SU-DHL-6 (cell line): ENCODE measurements around the gene IL17REL.

ENCODE experiments used
- H2AFZ ChIP-seq: fragments of 200-600 bp; sonication (generic); 2 replicates; pipeline ENCODE4 v1.6.1; 2014; ENCODE audit warnings: low read depth, mild to moderate bottlenecking, moderate library complexity, mixed read lengths, antibody characterized with exemption, low read length; ENCODE audit not compliant: severe bottlenecking
- H3F3A ChIP-seq: fragments of 200-600 bp; shearing (Covaris generic); 2 replicates; pipeline ENCODE4 v1.6.0; 2016; ENCODE audit warnings: antibody characterized with exemption, mild to moderate bottlenecking; ENCODE audit not compliant: insufficient read depth
- H3K27ac ChIP-seq: fragments of 200-600 bp; sonication (generic); 2 replicates; pipeline ENCODE4 v1.5.1; 2016; ENCODE audit warnings: low read depth, mild to moderate bottlenecking, low read length, moderate library complexity, mixed read lengths
- H3K27me3 ChIP-seq: fragments of 200-600 bp; sonication (generic), shearing (Covaris generic); 2 replicates; pipeline ENCODE4 v1.6.0; 2014; ENCODE audit warnings: mild to moderate bottlenecking, low read length
- H3K36me3 ChIP-seq: fragments of 200-600 bp; sonication (generic); 2 replicates; pipeline ENCODE4 v1.6.1; 2014; ENCODE audit warnings: mild to moderate bottlenecking, low read length, mixed read lengths
- H3K4me2 ChIP-seq: fragments of 300-600, 200-600 bp; shearing (Covaris generic), sonication (generic); 2 replicates; pipeline ENCODE4 v1.6.0; 2014; ENCODE audit warnings: low read length, low read depth, mild to moderate bottlenecking; ENCODE audit not compliant: poor library complexity, severe bottlenecking
- H3K4me3 ChIP-seq: fragments of 200-600 bp; sonication (generic); 2 replicates; pipeline ENCODE4 v1.5.1; 2014; ENCODE audit warnings: antibody characterized with exemption, low read length, mild to moderate bottlenecking, mixed read lengths; ENCODE audit not compliant: insufficient read depth, poor library complexity, severe bottlenecking
- H3K79me2 ChIP-seq: fragments of 200-600 bp; sonication (generic); 2 replicates; pipeline ENCODE4 v1.6.1; 2014; ENCODE audit warnings: mild to moderate bottlenecking, low read length, moderate library complexity; ENCODE audit not compliant: insufficient read depth
- H3K9ac ChIP-seq: fragments of 200-600 bp; sonication (generic); 2 replicates; pipeline ENCODE4 v1.7.0; 2014; ENCODE audit warnings: mild to moderate bottlenecking, low read length
- H3K9me2 ChIP-seq: fragments of 200-600 bp; sonication (generic); replicated peaks from 2 replicates; pipeline ENCODE4 v1.6.1; 2014; ENCODE audit warnings: low read length; ENCODE audit not compliant: insufficient read depth
- H3K9me3 ChIP-seq: fragments of 200-600 bp; sonication (generic); 2 replicates; pipeline ENCODE4 v1.6.1; 2014; ENCODE audit warnings: low read length, mixed read lengths; ENCODE audit not compliant: insufficient read depth
- H4K20me1 ChIP-seq: fragments of 200-600 bp; sonication (generic); 2 replicates; pipeline ENCODE4 v1.6.1; 2014; ENCODE audit warnings: low read depth, mild to moderate bottlenecking, antibody characterized with exemption, low read length, moderate library complexity, mixed read lengths
- EZH2phosphoT487 ChIP-seq: fragments of 200-600 bp; sonication (generic), shearing (Covaris generic); conservative IDR thresholded peaks from 2 replicates; pipeline ENCODE4 v1.6.1; 2018; ENCODE audit warnings: mild to moderate bottlenecking, antibody characterized with exemption, low read length, moderate library complexity, mixed read lengths
- TF ChIP-seq, protein P1 (sequence below): fragments of 200-600 bp; sonication (generic); IDR thresholded peaks from one replicate; pipeline ENCODE4 v1.5.1; 2017; ENCODE audit warnings: antibody characterized with exemption, mild to moderate bottlenecking, low read length, moderate library complexity; ENCODE audit not compliant: insufficient read depth, poor library complexity, severe bottlenecking

The IL17REL gene

DNA sequence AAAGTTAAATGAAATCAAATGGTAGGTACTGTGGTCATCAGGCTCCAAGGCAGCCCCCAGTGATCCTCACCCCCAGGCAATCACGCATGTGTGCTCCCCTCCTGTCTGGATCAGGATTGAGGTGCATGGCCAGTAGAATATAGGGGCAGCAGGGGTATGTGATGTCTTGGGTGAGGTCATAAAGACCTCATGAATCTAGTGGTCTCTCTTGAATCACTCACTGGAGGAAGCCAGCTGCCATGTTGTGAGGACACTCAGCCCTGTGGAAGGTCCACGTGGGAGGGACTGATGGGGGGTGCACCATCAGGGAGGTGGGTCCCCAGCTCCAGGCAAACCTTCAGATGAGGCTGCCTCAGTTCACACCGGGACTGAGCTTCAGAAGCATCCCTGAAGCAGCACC lies 6.8 kb upstream of the IL17REL start:
- no peaks in the 10 kb centered on the region for H3K27me3 ChIP-seq
- no peaks in the 10 kb centered on the region for H3K79me2 ChIP-seq
- H4K20me1 ChIP-seq = no peaks in the 10 kb centered on the region
- no peak overlapping the region for H2AFZ ChIP-seq
- no peaks in the 10 kb centered on the region for H3K9me3 ChIP-seq
- TF ChIP-seq, protein P1, sequence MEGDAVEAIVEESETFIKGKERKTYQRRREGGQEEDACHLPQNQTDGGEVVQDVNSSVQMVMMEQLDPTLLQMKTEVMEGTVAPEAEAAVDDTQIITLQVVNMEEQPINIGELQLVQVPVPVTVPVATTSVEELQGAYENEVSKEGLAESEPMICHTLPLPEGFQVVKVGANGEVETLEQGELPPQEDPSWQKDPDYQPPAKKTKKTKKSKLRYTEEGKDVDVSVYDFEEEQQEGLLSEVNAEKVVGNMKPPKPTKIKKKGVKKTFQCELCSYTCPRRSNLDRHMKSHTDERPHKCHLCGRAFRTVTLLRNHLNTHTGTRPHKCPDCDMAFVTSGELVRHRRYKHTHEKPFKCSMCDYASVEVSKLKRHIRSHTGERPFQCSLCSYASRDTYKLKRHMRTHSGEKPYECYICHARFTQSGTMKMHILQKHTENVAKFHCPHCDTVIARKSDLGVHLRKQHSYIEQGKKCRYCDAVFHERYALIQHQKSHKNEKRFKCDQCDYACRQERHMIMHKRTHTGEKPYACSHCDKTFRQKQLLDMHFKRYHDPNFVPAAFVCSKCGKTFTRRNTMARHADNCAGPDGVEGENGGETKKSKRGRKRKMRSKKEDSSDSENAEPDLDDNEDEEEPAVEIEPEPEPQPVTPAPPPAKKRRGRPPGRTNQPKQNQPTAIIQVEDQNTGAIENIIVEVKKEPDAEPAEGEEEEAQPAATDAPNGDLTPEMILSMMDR = no peak
- TF ChIP-seq EZH2phosphoT487 = no peak
- H3K9ac ChIP-seq = no peak overlapping the region
- H3K4me3 ChIP-seq = no peak overlapping the region
- no peaks in the 10 kb centered on the region for H3F3A ChIP-seq
- H3K4me2 ChIP-seq = no peak overlapping the region
- H3K36me3 ChIP-seq = no peaks in the 10 kb centered on the region
- no peaks in the 10 kb centered on the region for H3K9me2 ChIP-seq
- no peak overlapping the region for H3K27ac ChIP-seq

DNA sequence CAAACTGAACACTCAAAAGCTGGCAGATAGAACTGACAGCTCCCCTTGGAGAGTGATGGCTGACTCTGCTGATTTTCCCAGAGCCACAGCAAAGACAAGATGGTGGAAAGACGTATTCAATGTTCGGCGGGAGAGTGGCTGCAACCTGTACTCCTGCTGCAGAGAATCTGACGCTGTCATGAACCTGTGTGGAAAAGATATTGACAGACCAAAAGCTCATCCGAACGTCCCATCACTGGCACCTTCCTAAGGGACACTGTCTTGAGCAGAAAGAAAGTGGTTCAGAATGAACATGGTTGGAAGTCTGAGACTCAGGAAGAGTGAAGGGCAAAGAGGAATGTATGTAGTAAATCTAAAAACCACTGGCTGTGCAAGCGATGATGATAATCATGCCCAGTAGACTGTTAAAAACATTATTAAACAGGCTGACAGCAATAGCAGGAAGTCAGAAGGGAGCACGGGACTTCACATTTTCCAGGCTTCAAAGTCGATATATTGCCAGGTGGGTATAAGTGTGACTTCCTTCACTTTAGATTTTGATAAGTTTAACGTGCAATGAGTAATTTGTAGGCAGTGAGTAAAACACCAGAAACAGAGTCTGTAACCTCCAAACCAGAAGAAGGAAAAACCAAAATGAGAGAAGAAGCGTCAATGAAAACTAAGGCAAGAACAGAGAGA lies 6.2 kb upstream of the IL17REL start:
- Histone ChIP-seq H2AFZ (no peak overlapping the region), H3K36me3 (no peaks in the 10 kb centered on the region)
- no peak for TF ChIP-seq EZH2phosphoT487
- TF ChIP-seq, protein P1 = no peak

DNA sequence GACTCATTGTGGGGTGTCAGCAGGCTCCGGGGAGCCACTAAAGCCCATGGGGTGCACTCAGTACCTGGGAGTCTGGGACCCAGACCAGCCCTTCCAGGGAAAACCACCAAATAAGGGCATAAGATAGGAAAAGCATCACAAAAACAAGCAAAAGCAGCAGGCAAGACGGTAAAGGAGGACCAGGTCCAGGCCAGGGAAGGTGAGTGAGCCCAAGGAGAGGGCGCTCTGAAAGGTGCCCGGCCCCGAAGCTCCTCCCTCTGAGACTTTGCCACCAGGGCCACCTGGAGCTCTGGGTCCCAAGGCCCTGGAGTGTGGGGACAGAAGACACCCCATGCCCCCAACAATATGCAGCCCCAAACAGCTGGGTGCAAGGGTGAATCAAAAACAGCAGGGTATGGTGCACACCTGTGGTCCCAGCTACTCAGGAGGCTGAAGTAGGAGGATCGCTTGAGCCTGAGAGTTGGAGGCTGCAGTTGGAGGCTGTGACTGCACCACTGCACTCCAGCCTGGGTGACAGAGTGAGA lies 5.2 kb upstream of the IL17REL start:
- Histone ChIP-seq H3K4me3 (no peak overlapping the region), H3K27ac (no peak overlapping the region), H3K27me3 (no peaks in the 10 kb centered on the region), H3K36me3 (no peaks in the 10 kb centered on the region), H3K4me2 (no peak overlapping the region), H3K9me3 (no peaks in the 10 kb centered on the region), H3F3A (no peaks in the 10 kb centered on the region), H4K20me1 (no peaks in the 10 kb centered on the region), H3K9ac (no peak overlapping the region), H3K9me2 (no peaks in the 10 kb centered on the region), H2AFZ (no peak overlapping the region), H3K79me2 (no peaks in the 10 kb centered on the region)
- TF ChIP-seq, protein P1 = no peak
- TF ChIP-seq EZH2phosphoT487 = no peak

More for the DNA sequence above, 6.2 kb upstream of the IL17REL start:
- H3K9me3 ChIP-seq = no peaks in the 10 kb centered on the region
- H3K27me3 ChIP-seq = no peaks in the 10 kb centered on the region
- no peak overlapping the region for H3K4me3 ChIP-seq
- no peaks in the 10 kb centered on the region for H3F3A ChIP-seq
- H3K79me2 ChIP-seq = no peaks in the 10 kb centered on the region
- H3K9ac ChIP-seq = no peak overlapping the region
- H4K20me1 ChIP-seq = no peaks in the 10 kb centered on the region
- H3K27ac ChIP-seq = no peak overlapping the region
- no peak overlapping the region for H3K4me2 ChIP-seq
- H3K9me2 ChIP-seq = no peaks in the 10 kb centered on the region
